Right lung (tissue), 5 donors: ENCODE measurements around the gene TMC8. TPM values are rescaled to one million over a fixed set of nuclear protein-coding genes. Genes with fewer than 3 reads are reported as not detected.
"Not testable (repeated sequence)": the region's sequence is repeated elsewhere in the genome, so short reads cannot be mapped to it uniquely, and the experiment has no call there.

Experiments
- DNase-seq, 2 donors: peaks; one replicate each; pipeline ENCODE4 v3.0.0-alpha.2; 2013
- polyA plus RNA-seq, 5 donors: library from polyadenylated mRNA; unstranded; fragments of 120-200 nt; gene quantifications; one replicate each; pipeline versions ENCODE4 v1.2.1 to v1.2.3, GENCODE V29; 2013; ENCODE audit warnings: inconsistent platforms in 1 of 5, low replicate concordance in 1 of 5; ENCODE audit not compliant: insufficient read length in 5 of 5, insufficient read depth in 1 of 5

The TMC8 gene
- polyA plus RNA-seq, 5 donors: 3.8 to 6.9 (median 5.6) TPM

GRCh38 chr17:78154903-78155811 lies 24.6 kb downstream of the TMC8 start:
- no peak for DNase-seq

GRCh38 chr17:78159575-78160158 lies 29.1 kb downstream of the TMC8 start:
- DNase-seq: no peak

GRCh38 chr17:78163881-78164747 lies 33.5 kb downstream of the TMC8 start:
- DNase-seq: no peak

GRCh38 chr17:78164748-78165607 lies 34.4 kb downstream of the TMC8 start:
- no peak for DNase-seq

GRCh38 chr17:78166416-78166815 lies 35.8 kb downstream of the TMC8 start:
- no peak for DNase-seq

GRCh38 chr17:78168242-78168902 lies 37.8 kb downstream of the TMC8 start, which contains the start of gene SYNGR2:
Gene SYNGR2, plus strand, starts transcription at chr17:78168581. Its CDS starts 36 bp downstream, at chr17:78168617.
- peak in 1 of 2 donors; percentile 54 for DNase-seq

- DNase-seq: no peak
Observed at GRCh38 chr17:78168903-78169793, 38.6 kb downstream of the TMC8 start.

GRCh38 chr17:78170692-78171590 lies 40.4 kb downstream of the TMC8 start:
- no peak for DNase-seq

GRCh38 chr17:78171591-78172248 lies 41.1 kb downstream of the TMC8 start:
- not testable (repeated sequence) for DNase-seq

- no peak for DNase-seq
Observed at GRCh38 chr17:78172249-78173051, 41.9 kb downstream of the TMC8 start.

GRCh38 chr17:78173097-78173715 lies 42.6 kb downstream of the TMC8 start:
- DNase-seq: no peak

- no peak for DNase-seq
Observed at GRCh38 chr17:78174346-78174869, 43.8 kb downstream of the TMC8 start.

GRCh38 chr17:78174870-78175642 lies 44.5 kb downstream of the TMC8 start:
- DNase-seq: no peak

- no peak for DNase-seq
Observed at GRCh38 chr17:78175643-78175981, 45.0 kb downstream of the TMC8 start.

GRCh38 chr17:78176548-78177025 lies 46.0 kb downstream of the TMC8 start:
- DNase-seq: no peak
